Astrocyte of the cerebellum (primary cell): Measurements from ENCODE around the gene GRB10.

Experiments
- DNase-seq: peaks from one replicate; pipeline ENCODE4 v3.0.0-alpha.2; 2011; ENCODE audit warnings: low read depth
- H3K4me3 ChIP-seq: 2 replicates; pipeline ENCODE4 v1.5.1; 2011; ENCODE audit warnings: mild to moderate bottlenecking, low read depth, low read length, moderate library complexity
- in situ Hi-C: cut with HindIII; loops from 2 replicates; pipeline ENCODE4 v1.10.0; 2017; ENCODE audit warnings: low sequenced_read_pairs
- TF ChIP-seq, protein P1 (sequence below): IDR thresholded peaks from 2 replicates; pipeline ENCODE4 v1.5.1; 2012; ENCODE audit warnings: low read length, low read depth, moderate library complexity, mild to moderate bottlenecking; ENCODE audit errors: missing control alignments

GRB10 gene

DNA sequence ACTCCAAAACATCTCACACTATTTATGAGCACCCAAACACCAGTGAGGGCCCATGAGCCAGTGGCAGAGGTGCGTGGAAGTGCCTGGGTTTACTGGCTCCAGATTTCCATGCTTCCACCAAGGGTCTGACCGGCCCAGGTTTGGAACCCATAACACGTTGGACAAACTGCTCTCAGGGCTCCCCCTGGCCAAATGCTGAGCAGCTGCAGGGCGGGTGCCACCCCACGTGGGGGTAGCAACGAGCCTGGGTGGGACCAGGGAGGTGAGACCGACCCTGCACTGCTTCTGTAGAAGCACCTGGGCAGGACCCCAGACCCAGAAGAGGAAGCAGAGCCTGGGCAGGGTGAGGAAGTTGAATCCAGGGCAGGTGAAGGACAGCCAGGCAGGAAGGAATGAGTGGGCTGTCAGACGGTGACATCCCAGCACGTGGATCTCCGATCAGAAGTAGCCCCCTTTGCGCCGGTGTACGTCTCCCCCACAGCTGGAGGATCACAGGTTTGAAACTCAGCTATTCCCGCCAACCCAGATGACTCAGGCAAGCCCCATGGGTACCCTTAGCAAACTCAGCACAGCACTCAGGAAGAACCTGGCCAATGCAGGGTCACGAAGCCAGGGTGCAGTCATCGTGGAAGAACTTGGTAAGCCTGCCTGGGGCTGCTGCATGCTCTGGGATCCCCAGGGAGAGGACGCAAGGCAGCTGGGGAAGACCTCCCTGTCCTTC, 117.1 kb downstream of the GRB10 start:
- no peak overlapping the region for H3K4me3 ChIP-seq
- in situ Hi-C loops, result no loop called here

DNA sequence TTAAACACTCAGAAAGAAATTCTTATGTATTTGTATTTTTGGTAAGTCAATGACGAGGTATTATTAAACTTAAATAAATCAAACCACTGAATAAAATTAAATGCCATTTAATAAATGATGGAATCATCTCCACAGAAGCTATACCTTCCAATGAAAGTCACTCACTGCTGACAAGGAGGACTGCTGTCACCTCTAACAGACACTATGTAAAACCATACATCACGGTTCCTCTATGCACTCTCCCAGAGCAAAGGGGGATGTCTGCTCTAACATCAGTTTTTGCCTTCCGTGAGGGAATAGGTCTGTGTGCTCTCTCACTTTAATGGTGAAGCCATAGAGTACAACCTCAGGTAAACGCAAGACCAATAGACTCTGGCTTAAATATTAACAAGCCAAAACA, 117.8 kb downstream of the GRB10 start:
- in situ Hi-C loops, result no loop called here
- no peak overlapping the region for H3K4me3 ChIP-seq
- DNase-seq, result no peak
- TF ChIP-seq, protein P1, sequence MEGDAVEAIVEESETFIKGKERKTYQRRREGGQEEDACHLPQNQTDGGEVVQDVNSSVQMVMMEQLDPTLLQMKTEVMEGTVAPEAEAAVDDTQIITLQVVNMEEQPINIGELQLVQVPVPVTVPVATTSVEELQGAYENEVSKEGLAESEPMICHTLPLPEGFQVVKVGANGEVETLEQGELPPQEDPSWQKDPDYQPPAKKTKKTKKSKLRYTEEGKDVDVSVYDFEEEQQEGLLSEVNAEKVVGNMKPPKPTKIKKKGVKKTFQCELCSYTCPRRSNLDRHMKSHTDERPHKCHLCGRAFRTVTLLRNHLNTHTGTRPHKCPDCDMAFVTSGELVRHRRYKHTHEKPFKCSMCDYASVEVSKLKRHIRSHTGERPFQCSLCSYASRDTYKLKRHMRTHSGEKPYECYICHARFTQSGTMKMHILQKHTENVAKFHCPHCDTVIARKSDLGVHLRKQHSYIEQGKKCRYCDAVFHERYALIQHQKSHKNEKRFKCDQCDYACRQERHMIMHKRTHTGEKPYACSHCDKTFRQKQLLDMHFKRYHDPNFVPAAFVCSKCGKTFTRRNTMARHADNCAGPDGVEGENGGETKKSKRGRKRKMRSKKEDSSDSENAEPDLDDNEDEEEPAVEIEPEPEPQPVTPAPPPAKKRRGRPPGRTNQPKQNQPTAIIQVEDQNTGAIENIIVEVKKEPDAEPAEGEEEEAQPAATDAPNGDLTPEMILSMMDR, result no peak

More for the DNA sequence above, 117.1 kb downstream of the GRB10 start:
- DNase-seq, result no peak
- TF ChIP-seq, protein P1, result no peak

DNA sequence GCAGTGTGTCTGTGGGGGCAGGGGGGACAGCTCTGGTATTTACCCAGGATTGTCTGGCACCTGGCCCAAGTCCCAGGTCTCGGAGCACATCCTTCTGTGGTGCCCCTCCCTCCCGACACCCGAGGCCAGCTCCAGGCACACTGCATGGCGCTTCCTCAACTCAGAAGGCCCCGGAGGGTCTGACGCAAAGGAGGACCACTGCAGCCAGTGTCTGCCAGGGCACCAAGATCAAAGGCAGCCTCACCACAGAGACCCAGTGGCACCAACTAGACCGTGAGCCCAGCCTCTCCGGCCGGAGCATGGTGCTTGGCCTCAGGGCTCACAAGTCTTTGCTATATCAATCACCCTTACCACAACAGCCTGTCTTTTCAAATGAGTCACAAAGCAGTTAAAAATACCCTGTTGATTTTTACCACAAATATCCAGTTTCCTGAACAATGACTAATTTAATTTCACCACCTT, 118.2 kb downstream of the GRB10 start:
- in situ Hi-C loops, result no loop called here
- DNase-seq, result peak; percentile 72
- TF ChIP-seq, protein P1, result no peak
- no peak overlapping the region for H3K4me3 ChIP-seq

DNA sequence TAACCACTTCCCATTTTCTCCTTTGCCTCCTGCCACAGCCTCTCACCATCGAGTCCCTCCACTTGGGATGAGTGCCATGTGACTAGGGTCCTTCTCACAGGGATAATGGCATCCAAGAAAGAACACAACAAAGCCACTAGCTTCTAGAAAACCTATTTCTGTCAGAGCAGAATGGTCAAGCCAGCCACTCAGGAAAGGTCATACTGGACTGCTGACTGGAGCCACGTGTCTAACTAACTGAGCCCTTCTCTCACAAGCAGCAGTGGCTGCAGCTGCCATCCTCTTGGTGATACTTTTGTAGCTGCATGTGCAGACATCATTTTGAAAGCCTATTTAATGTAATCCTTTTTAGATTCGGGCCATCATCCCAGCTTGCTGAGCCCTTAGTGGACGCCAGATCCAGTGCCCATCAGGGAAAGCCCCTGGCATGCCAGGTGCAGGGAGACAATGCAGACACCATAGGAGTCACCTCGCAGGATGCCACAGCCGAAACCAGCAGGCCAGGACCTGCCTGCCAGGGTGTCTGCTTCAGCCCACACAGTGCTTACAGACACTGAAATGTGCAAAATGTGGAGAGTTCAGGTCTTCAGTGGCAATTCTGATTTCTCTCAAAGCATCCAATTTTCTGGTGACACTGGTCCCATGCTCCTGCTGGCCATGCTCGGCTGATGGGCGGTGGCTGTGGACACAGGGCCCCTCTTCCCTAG, 119.1 kb downstream of the GRB10 start:
- TF ChIP-seq, protein P1, result no peak
- DNase-seq, result no peak
- H3K4me3 ChIP-seq, result no peak overlapping the region
- in situ Hi-C loops, result no loop called here

DNA sequence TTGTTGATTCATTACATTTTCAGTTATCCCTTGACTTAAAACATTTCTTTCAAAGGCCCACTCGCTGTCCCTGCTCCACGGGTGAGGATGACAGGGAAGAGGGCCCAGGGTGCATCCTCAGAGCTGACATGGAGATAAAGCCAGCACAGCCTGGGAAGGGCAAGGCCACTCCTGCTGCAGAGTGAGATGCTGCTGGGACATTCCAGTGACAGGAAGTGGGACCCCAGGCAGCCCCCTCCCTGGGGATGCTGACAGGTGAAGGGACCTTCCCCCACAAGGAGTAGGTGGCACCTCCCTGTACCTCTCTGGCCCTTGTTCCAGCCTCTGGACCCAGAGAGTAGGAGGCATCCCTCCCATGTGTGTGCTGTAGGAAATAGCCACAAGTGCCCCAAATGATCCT, 119.7 kb downstream of the GRB10 start:
- no peak overlapping the region for H3K4me3 ChIP-seq
- TF ChIP-seq, protein P1, result no peak
- DNase-seq, result no peak
- in situ Hi-C loops, result no loop called here

DNA sequence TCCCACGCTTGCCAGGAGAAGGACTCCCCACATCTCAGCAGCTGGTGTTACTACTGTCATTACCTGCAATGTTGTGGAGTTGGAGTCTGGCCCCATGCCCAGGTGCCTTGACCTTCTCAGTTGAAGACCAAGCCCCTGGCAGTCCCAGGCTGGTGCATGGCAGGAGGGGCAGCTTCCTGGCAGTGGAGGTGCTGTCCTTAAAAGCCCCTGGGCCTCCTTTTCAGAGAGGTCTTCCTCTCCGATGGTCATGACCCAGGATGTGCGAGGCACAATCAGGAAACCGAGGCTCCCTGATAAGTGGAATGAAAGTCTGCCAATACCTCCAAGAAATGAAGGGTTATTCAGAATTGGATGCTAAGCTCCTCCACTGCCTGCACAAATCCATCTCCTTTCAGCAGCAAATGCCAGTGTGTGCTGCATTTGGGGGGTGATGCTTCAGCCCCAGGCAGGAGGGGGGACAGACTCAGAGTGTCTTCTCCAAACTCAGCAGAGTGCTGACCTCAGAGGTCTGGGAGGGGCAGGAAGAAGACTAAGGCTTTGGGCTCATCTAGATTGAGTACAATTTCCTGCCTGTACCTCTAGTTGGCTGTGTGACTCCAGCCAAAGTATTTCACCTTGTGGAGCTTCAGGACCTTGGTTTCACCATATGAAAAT, 120.5 kb downstream of the GRB10 start:
- no peak overlapping the region for H3K4me3 ChIP-seq
- TF ChIP-seq, protein P1, result no peak
- DNase-seq, result no peak
- in situ Hi-C loops, result no loop called here
